HEK293T (cell line): ENCODE results near the gene C22orf31.

Experiments used
- CTCF ChIA-PET: fragments of 350-600 bp; formaldehyde crosslinking; extraction: SDS; loops from one replicate; lab custom pipeline; 2021; ENCODE audit warnings: antibody characterized with exemption, inconsistent platforms; lab: Yijun Ruan, JAX
- POLR2A ChIA-PET: fragments of 350-600 bp; formaldehyde crosslinking; extraction: SDS; loops from one replicate; lab custom pipeline; 2020; ENCODE audit warnings: antibody characterized with exemption, inconsistent platforms; lab: Yijun Ruan, JAX
- DNase-seq: peaks from one replicate; pipeline ENCODE4 v3.0.0; 2012; ENCODE audit warnings: mixed read lengths; ENCODE audit errors: extremely low spot score
- ARNT ChIP-seq: fragments of 450-650 bp; IDR thresholded peaks from 2 replicates; pipeline ENCODE4 v1.6.1; 2017; ENCODE audit warnings: mild to moderate bottlenecking
- BHLHE40 ChIP-seq: fragments of 450-650 bp; IDR thresholded peaks from 2 replicates; pipeline ENCODE4 v1.6.1; 2016; ENCODE audit warnings: mild to moderate bottlenecking, moderate library complexity, borderline replicate concordance
- CTBP1 ChIP-seq: fragments of 450-650 bp; IDR thresholded peaks from 2 replicates; pipeline ENCODE4 v1.6.1; 2016; ENCODE audit warnings: borderline replicate concordance
- ELF4 ChIP-seq: fragments of 450-650 bp; IDR thresholded peaks from 2 replicates; pipeline ENCODE4 v1.6.1; 2017; ENCODE audit warnings: antibody characterized with exemption
- FOXA1 ChIP-seq: fragments of 450-650 bp; IDR thresholded peaks from 2 replicates; pipeline ENCODE4 v1.6.1; 2016; ENCODE audit warnings: mild to moderate bottlenecking
- FOXK2 ChIP-seq: fragments of 450-650 bp; IDR thresholded peaks from 2 replicates; pipeline ENCODE4 v1.6.1; 2016; ENCODE audit warnings: mild to moderate bottlenecking
- FOXM1 ChIP-seq: fragments of 450-650 bp; IDR thresholded peaks from 2 replicates; pipeline ENCODE4 v1.6.1; 2017; ENCODE audit warnings: mild to moderate bottlenecking, borderline replicate concordance
- HDGF ChIP-seq: fragments of 450-650 bp; IDR thresholded peaks from 2 replicates; pipeline ENCODE4 v1.6.1; 2017; ENCODE audit warnings: antibody characterized with exemption, borderline replicate concordance
- L3MBTL2 ChIP-seq: fragments of 450-650 bp; conservative IDR thresholded peaks from 2 replicates; pipeline ENCODE4 v1.6.1; 2016; ENCODE audit warnings: mild to moderate bottlenecking
- LEF1 ChIP-seq: fragments of 450-650 bp; IDR thresholded peaks from 2 replicates; pipeline ENCODE4 v1.6.1; 2017; ENCODE audit warnings: mild to moderate bottlenecking, borderline replicate concordance
- NFRKB ChIP-seq: fragments of 450-650 bp; IDR thresholded peaks from 2 replicates; pipeline ENCODE4 v1.6.1; 2016; ENCODE audit warnings: mild to moderate bottlenecking, moderate library complexity
- PKNOX1 ChIP-seq: fragments of 450-650 bp; IDR thresholded peaks from 2 replicates; pipeline ENCODE4 v1.6.1; 2016
- SP1 ChIP-seq: fragments of 450-650 bp; IDR thresholded peaks from 2 replicates; pipeline ENCODE4 v1.6.1; 2017
- SUZ12 ChIP-seq: fragments of 450-650 bp; IDR thresholded peaks from 2 replicates; pipeline ENCODE4 v1.6.1; 2016; ENCODE audit warnings: mild to moderate bottlenecking
- ZNF384 ChIP-seq: fragments of 450-650 bp; IDR thresholded peaks from 2 replicates; pipeline ENCODE4 v1.6.1; 2016

Gene C22orf31

DNA sequence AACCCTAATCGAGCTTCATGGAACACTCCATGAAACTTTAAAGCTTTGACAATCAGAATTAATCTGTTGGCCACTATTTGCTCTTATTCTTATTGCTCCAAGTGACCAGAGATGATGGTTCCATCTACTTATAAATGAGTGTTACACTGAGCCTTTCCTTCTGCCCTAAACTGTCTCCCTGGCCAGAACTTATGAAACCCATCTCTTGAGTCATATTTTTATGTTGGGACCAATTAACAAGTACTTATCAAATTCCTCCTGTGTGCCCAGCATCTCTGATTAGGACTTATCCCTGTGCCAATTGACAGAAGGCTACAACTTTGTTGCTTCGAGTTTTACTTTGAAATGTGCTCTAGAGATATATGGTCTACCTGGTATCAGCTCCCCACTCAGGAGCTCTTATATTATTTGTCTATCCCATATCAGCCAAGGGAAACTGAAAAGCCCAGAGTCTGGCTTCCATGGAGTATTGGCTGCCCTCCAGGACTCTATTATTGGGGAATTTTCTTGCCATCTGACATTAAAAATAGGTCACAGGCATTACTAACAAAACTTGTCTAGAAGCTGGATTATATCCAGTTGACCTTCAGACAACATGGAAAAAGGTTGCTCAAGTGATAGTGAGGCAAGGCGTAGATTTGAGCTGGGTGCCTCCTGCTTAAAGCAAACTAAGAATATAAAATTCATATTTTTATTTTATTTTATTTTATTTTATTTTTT is 20.0 kb upstream of the C22orf31 start:
- ChIA-PET CTCF (interaction anchor here (0.6 to 0.9 kb wide), 2 partner anchors 23 to 422 kb away, joined by 3 to 4 read pairs; no protein-coding TSS in a partner anchor), POLR2A (no interaction called here)
- TF ChIP-seq ZNF384 (no peak), L3MBTL2 (no peak)
- no peak for DNase-seq

DNA sequence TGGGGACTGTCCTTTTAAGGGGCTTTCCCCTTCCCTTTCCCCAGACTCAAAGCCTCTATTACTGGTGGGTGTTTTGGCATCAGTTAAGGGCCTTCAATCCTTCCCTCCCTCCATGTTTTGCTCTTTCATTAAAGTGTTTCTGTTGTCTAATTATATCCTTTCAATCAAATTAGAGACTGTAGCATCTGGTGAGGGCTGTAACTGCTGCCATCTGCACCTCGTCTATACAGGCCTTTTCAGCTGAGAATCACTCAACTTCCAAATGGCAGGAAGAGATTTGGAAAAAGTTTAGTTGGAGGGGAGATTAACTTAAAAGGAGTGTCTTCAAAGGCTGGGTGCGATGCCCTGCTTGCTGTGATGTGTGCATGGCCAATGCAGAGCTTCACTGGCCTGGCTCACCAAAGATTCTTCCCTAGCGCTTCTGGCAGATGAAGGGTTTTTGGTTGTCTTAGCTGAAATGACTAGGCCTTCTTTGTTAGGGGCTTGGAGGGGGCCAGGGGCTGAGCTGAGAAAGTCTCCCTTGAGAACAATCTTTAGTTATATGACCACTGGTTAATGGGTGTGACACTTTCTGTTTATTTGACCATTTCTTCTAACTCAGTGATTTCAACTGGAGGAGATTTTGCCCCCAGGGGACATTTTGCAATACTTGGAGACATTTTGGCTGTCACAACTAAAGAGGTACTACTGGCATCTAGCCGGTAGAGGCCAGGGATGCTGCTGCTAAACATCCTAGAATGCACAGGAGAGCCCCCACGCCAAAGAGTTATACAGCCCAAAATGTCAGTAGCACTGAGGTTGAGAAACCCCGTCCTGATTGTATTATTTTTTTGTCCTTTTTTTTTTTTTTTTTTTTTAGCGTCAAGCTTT is 18.7 kb upstream of the C22orf31 start:
- POLR2A ChIA-PET, result interaction anchor here (0.7 kb wide), 1 partner anchor 17 kb away, joined by 3 read pairs; no protein-coding TSS in a partner anchor
- DNase-seq, result peak; percentile 48
- 0 out of 2 replicates have a peak, but pooled peaks have one; percentile 26 for TF ChIP-seq CTBP1
- TF ChIP-seq ZNF384, result peak; percentile 50; the same call in 1 of the 2 replicates
- no peak for TF ChIP-seq BHLHE40
- peak; percentile 36; the same call in 1 of the 2 replicates for TF ChIP-seq PKNOX1
- CTCF ChIA-PET, result interaction anchor here (0.6 to 2.6 kb wide), 3 partner anchors 73 to 198 kb away, joined by 3 to 10 read pairs (median 3); no protein-coding TSS in a partner anchor

DNA sequence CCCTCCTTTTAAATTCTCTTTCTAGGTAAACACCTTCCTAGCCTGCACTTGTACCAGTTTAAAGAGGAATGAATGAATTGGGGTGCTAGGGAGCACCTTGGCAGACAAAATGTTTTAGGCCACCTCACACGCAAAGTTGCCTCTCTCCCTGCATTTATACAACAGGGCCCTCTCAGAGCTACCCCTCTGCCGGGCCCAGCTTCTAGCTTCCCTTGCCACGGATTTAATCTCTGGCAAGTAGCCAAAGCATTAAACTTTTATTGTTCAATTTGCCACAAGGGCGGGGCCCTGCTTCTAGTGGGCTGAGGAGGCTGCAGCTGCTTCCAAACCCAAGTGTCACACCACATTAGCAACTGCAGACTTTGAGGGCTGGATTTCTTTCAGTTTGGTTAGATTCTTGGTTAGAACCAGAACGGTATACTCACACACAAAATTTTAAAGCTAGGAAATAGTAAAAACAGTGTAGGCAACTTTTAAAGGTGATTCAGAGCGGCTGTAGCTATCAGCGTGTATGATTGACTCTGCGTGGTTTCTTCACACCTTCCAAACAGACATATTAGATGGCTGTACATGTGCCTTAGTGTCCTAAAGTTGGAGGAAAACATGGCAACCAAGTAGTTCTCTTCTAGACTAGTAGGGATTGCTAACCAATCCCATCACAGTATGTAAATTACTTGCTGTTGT is 17.7 kb upstream of the C22orf31 start:
- POLR2A ChIA-PET, result no interaction called here

DNA sequence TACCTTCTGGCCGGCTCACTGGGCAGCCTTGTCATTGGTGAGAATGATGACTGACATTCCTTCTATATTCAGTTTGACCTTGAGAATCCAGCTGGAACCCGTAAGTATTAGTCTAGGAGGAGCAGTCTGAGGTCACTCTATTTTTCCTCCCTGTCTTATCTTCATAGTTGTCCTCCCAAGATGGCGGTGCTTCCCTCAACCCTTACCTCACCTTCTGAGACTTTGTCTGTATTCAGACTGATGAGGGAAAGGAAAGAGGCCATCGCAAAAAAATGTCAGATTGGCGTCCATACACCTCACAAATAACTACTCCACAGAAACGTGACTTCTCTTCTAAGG is 17.2 kb upstream of the C22orf31 start:
- TF ChIP-seq BHLHE40 (no peak), ARNT (no peak), LEF1 (no peak), ZNF384 (no peak), L3MBTL2 (no peak), FOXM1 (no peak), NFRKB (no peak), PKNOX1 (no peak), FOXK2 (no peak), HDGF (no peak), SP1 (no peak), CTBP1 (no peak), FOXA1 (no peak), ELF4 (no peak)
- ChIA-PET CTCF (interaction anchor here (0.6 to 2.6 kb wide), 3 partner anchors 38 to 634 kb away, joined by 3 to 10 read pairs (median 6); no protein-coding TSS in a partner anchor), POLR2A (no interaction called here)
- DNase-seq, result no peak

More for the DNA sequence above, 17.7 kb upstream of the C22orf31 start:
- DNase-seq, result peak; percentile 79
- peak; percentile 71; the same call in 1 of the 2 replicates for TF ChIP-seq L3MBTL2
- no peak for TF ChIP-seq FOXK2
- no peak for TF ChIP-seq SUZ12
- no peak for TF ChIP-seq ARNT
- CTCF ChIA-PET, result interaction anchor here (0.6 to 2.6 kb wide), 4 partner anchors 39 to 634 kb away, joined by 3 to 10 read pairs (median 4); no protein-coding TSS in a partner anchor

DNA sequence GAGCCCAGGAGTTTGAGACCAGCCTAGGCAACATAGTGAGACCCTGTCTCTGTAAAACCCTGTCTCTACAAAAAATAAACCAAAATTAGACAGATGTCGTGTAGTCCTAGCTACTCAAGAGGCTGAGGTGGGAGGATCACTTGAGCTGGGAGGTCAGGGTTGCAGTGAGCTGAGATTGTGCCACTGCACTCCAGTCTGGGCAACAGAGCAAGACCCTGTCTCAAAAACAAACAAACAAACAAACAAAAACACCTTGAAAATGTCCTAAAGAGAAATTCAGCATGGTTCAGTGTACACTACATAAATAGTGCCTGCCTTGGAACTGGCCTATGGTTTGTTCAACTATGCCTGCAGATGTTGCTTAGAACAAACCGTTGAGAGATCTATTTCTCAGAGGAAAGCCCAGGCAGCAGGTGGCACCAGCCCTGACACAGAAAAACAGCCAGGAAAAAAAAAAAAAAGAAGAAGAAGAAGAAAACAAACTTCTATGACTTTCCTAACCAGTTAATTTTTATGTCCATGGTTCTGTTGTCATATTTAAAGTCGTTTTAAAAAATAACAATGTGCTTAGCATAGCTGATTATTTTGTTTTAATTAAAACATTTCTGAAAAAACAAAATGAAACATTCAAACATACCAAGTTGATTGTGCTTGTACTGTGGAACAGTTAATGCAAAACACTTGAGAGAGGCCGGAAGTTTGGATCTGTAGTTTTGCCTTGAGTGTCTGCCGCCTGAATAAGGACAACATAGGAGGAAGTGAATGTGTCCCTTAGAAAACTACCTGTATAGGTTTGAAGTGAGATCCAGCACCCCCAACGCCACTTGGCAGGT is 16.6 kb upstream of the C22orf31 start:
- no peak for DNase-seq
- POLR2A ChIA-PET, result no interaction called here
- CTCF ChIA-PET, result interaction anchor here (1.2 to 2.6 kb wide), 2 partner anchors 38 to 75 kb away, joined by 6 to 10 read pairs; no protein-coding TSS in a partner anchor
- TF ChIP-seq FOXA1 (no peak), ZNF384 (peak; percentile 59; the same call in 1 of the 2 replicates)

DNA sequence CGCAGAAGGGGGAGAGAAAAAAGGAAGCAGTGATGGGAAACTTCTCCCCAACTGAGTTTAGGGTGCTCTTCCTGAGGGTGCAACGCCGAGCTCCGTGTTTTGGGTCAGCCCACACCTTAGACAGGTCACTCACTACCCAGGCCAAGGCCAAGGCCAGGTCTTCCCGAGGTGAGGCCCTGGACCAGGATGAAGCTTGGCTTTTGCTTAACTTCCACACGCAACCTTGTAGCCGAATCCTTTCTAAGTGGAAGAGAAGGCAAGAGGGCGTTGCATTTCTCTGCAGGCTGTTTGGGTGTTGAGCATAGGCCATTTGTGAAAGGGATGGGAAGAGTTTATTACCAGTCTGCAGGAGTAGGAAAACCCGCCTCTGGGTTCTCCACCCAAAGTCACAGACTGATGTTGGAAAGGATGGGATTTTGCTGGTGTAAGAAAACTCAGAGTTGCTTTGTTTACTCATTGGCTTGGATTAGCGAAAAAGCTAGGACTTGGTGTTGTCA is 12.7 kb upstream of the C22orf31 start:
- DNase-seq, result no peak
- ChIA-PET POLR2A (interaction anchor here (1.1 kb wide), 1 partner anchor 11 kb away, joined by 3 read pairs; no protein-coding TSS in a partner anchor), CTCF (interaction anchor here (0.5 to 0.6 kb wide), 2 partner anchors 45 to 1116 kb away, joined by 3 read pairs; no protein-coding TSS in a partner anchor)
- TF ChIP-seq HDGF (no peak), LEF1 (no peak), L3MBTL2 (no peak), BHLHE40 (no peak), ELF4 (no peak), FOXM1 (no peak), FOXK2 (no peak), NFRKB (no peak)
